Measurements from ENCODE around the gene ADRA2B.

ADRA2B gene

GRCh38 chr2:96113951-96114350 lies 2.4 kb downstream of the ADRA2B start:
- TF ChIP-seq CTCF (IDR thresholded peaks at IDR 0.05; ENCODE audit: low read depth, low read length, missing control alignments) = no peak
- H3K4me3 ChIP-seq (ENCODE audit: low read depth, low read length) = no peak overlapping the region
- DNase-seq (ENCODE audit: low read depth) = no peak

- DNase-seq (ENCODE audit: low read depth) = no peak
- no peak overlapping the region for H3K4me3 ChIP-seq (ENCODE audit: low read depth, low read length)
- TF ChIP-seq CTCF (IDR thresholded peaks at IDR 0.05; ENCODE audit: low read depth, low read length, missing control alignments) = peak; percentile 43
Observed at GRCh38 chr2:96113367-96113677, 3.0 kb downstream of the ADRA2B start.

GRCh38 chr2:96112501-96113366 lies 3.6 kb downstream of the ADRA2B start:
- TF ChIP-seq CTCF (IDR thresholded peaks at IDR 0.05; ENCODE audit: low read depth, low read length, missing control alignments) = no peak
- H3K4me3 ChIP-seq (ENCODE audit: low read depth, low read length) = no peak overlapping the region
- DNase-seq (ENCODE audit: low read depth) = no peak

GRCh38 chr2:96111823-96112500 lies 4.4 kb downstream of the ADRA2B start:
- DNase-seq (ENCODE audit: low read depth) = no peak
- no peak for TF ChIP-seq CTCF (IDR thresholded peaks at IDR 0.05; ENCODE audit: low read depth, low read length, missing control alignments)
- H3K4me3 ChIP-seq (ENCODE audit: low read depth, low read length) = no peak overlapping the region

- no peak for TF ChIP-seq CTCF (IDR thresholded peaks at IDR 0.05; ENCODE audit: low read depth, low read length, missing control alignments)
- DNase-seq (ENCODE audit: low read depth) = no peak
- no peak overlapping the region for H3K4me3 ChIP-seq (ENCODE audit: low read depth, low read length)
Observed at GRCh38 chr2:96111257-96111640, 5.1 kb downstream of the ADRA2B start.

- no peak for TF ChIP-seq CTCF (IDR thresholded peaks at IDR 0.05; ENCODE audit: low read depth, low read length, missing control alignments)
- DNase-seq (ENCODE audit: low read depth) = no peak
- no peak overlapping the region for H3K4me3 ChIP-seq (ENCODE audit: low read depth, low read length)
Observed at GRCh38 chr2:96110621-96111256, 5.6 kb downstream of the ADRA2B start.

All from GM12864 (cell line).